ENCODE measurements around the gene MRPS18C.

GRCh38 chr4:83456184-83456501, 285 bp downstream of the MRPS18C start:
- TF ChIP-seq CTCF (conservative IDR thresholded peaks at IDR 0.05 in 1 of 2, IDR thresholded peaks at IDR 0.05 in 1 of 2; ENCODE audit: low read depth in 1 of 2, low read length in 2 of 2): no peak
- TF ChIP-seq EZH2 (IDR thresholded peaks at IDR 0.05; ENCODE audit: low read length, missing control alignments): no peak

Data from fibroblast of lung (primary cell).